SK-N-MC (cell line): Measurements from ENCODE around the gene DDX51.

Experiments
- EZH2 ChIP-seq: fragments of 200-600 bp; sonication (generic); IDR thresholded peaks from one replicate; pipeline ENCODE4 v1.6.1; 2017; ENCODE audit warnings: antibody characterized with exemption
- FOXP2 ChIP-seq: optimal IDR thresholded peaks from 2 replicates; pipeline ENCODE3; 2011; ENCODE audit warnings: mild to moderate bottlenecking, moderate library complexity; ENCODE audit not compliant: insufficient read depth; ENCODE audit errors: extremely low read length, control extremely low read depth
- POLR2AphosphoS5 ChIP-seq: IDR thresholded peaks from 2 replicates; pipeline ENCODE4 v1.6.1; 2012; ENCODE audit warnings: mild to moderate bottlenecking, low read depth, low read length, borderline replicate concordance

GRCh38 chr12:132155771-132156572, 11.9 kb upstream of the DDX51 start:
- TF ChIP-seq POLR2AphosphoS5 (no peak), EZH2 (no peak), FOXP2 (no peak)
